IPS-18a (cell line): ENCODE measurements around the gene ZNF580.

ENCODE experiments used
- H3K27ac ChIP-seq: one replicate; pipeline ENCODE4 v1.5.1; 2013; ENCODE audit warnings: low read length
- H3K27me3 ChIP-seq: one replicate; pipeline ENCODE4 v1.6.1; 2013; ENCODE audit warnings: mild to moderate bottlenecking, low read length; ENCODE audit not compliant: control insufficient read depth, insufficient read depth
- H3K36me3 ChIP-seq: one replicate; pipeline ENCODE4 v1.6.1; 2013; ENCODE audit warnings: low read depth, low read length; ENCODE audit not compliant: control insufficient read depth
- H3K4me1 ChIP-seq: one replicate; pipeline ENCODE4 v1.6.1; 2013; ENCODE audit warnings: low read depth, low read length; ENCODE audit not compliant: control insufficient read depth
- H3K4me3 ChIP-seq: one replicate; pipeline ENCODE4 v1.5.1; 2013; ENCODE audit warnings: low read length
- H3K9ac ChIP-seq: one replicate; pipeline ENCODE4 v1.6.1; 2013; ENCODE audit warnings: mild to moderate bottlenecking, low read length, moderate library complexity
- H3K9me3 ChIP-seq: one replicate; pipeline ENCODE4 v1.6.1; 2013; ENCODE audit warnings: low read depth, low read length; ENCODE audit not compliant: control insufficient read depth

Gene ZNF580

GRCh38 chr19:55643887-55644176 lies 3.0 kb downstream of the ZNF580 start:
- Histone ChIP-seq H3K36me3 (peaks cover 14% of the 10 kb centered on the region), H3K4me1 (peaks cover 13% of the 10 kb centered on the region), H3K4me3 (peak overlapping the region; percentile 88), H3K27me3 (no peaks in the 10 kb centered on the region), H3K27ac (no peak overlapping the region), H3K9me3 (no peaks in the 10 kb centered on the region), H3K9ac (peak overlapping the region; percentile 92)

- peaks cover 13% of the 10 kb centered on the region for H3K4me1 ChIP-seq
- H3K9ac ChIP-seq: peak overlapping the region; percentile 92
- H3K27ac ChIP-seq: no peak overlapping the region
- H3K27me3 ChIP-seq: no peaks in the 10 kb centered on the region
- no peaks in the 10 kb centered on the region for H3K9me3 ChIP-seq
- peak overlapping the region; percentile 88 for H3K4me3 ChIP-seq
- H3K36me3 ChIP-seq: peaks cover 14% of the 10 kb centered on the region
Observed at GRCh38 chr19:55644191-55644833, 3.5 kb downstream of the ZNF580 start.

GRCh38 chr19:55644842-55645511 lies 4.2 kb downstream of the ZNF580 start:
- Histone ChIP-seq H3K4me3 (peak overlapping the region; percentile 88), H3K4me1 (peaks cover 13% of the 10 kb centered on the region), H3K9me3 (no peaks in the 10 kb centered on the region), H3K9ac (no peak overlapping the region), H3K27ac (no peak overlapping the region), H3K36me3 (peaks cover 14% of the 10 kb centered on the region), H3K27me3 (no peaks in the 10 kb centered on the region)

GRCh38 chr19:55645512-55645881 lies 4.7 kb downstream of the ZNF580 start:
- peaks cover 13% of the 10 kb centered on the region for H3K4me1 ChIP-seq

GRCh38 chr19:55646889-55647731 lies 6.3 kb downstream of the ZNF580 start:
- H3K4me3 ChIP-seq: peak overlapping the region; percentile 66
- H3K9me3 ChIP-seq: no peaks in the 10 kb centered on the region
- H3K27me3 ChIP-seq: no peaks in the 10 kb centered on the region
- peak overlapping the region; percentile 55 for H3K9ac ChIP-seq
- peaks cover 13% of the 10 kb centered on the region for H3K4me1 ChIP-seq
- H3K27ac ChIP-seq: no peak overlapping the region
- peaks cover 14% of the 10 kb centered on the region for H3K36me3 ChIP-seq

More at GRCh38 chr19:55645512-55645881, 4.7 kb downstream of the ZNF580 start:
- Histone ChIP-seq H3K4me3 (no peak overlapping the region), H3K9me3 (no peaks in the 10 kb centered on the region), H3K9ac (no peak overlapping the region), H3K27ac (no peak overlapping the region), H3K36me3 (peaks cover 14% of the 10 kb centered on the region), H3K27me3 (no peaks in the 10 kb centered on the region)

GRCh38 chr19:55647732-55648584 lies 7.2 kb downstream of the ZNF580 start, which contains the start of gene CCDC106:
CCDC106 (plus strand) TSS chr19:55648212; CDS start chr19:55649047, 835 bp downstream.
- Histone ChIP-seq H3K27ac (no peak within 1 kb of the TSS), H3K4me3 (peak within 1 kb of the TSS; percentile 66), H3K27me3 (no peaks in the 10 kb centered on the region), H3K9me3 (no peaks in the 10 kb centered on the region), H3K9ac (peak within 1 kb of the TSS; percentile 55), H3K4me1 (peaks cover 10% of the 10 kb centered on the region), H3K36me3 (peaks cover 14% of the 10 kb centered on the region)

GRCh38 chr19:55648585-55649267 lies 7.9 kb downstream of the ZNF580 start:
- H3K9me3 ChIP-seq: no peaks in the 10 kb centered on the region
- H3K4me1 ChIP-seq: peaks cover 6% of the 10 kb centered on the region
- H3K27ac ChIP-seq: no peak overlapping the region
- H3K9ac ChIP-seq: peak overlapping the region; percentile 55
- no peaks in the 10 kb centered on the region for H3K27me3 ChIP-seq
- peaks cover 14% of the 10 kb centered on the region for H3K36me3 ChIP-seq
- peak overlapping the region; percentile 66 for H3K4me3 ChIP-seq

GRCh38 chr19:55649268-55650125 lies 8.7 kb downstream of the ZNF580 start:
- Histone ChIP-seq H3K36me3 (peaks cover 14% of the 10 kb centered on the region), H3K27me3 (no peaks in the 10 kb centered on the region), H3K9me3 (no peaks in the 10 kb centered on the region), H3K4me1 (peaks cover 6% of the 10 kb centered on the region), H3K4me3 (no peak overlapping the region), H3K9ac (no peak overlapping the region), H3K27ac (no peak overlapping the region)

GRCh38 chr19:55650126-55650557 lies 9.3 kb downstream of the ZNF580 start:
- H3K9me3 ChIP-seq: no peaks in the 10 kb centered on the region
- peaks cover 6% of the 10 kb centered on the region for H3K4me1 ChIP-seq
- peaks cover 7% of the 10 kb centered on the region for H3K36me3 ChIP-seq
- no peaks in the 10 kb centered on the region for H3K27me3 ChIP-seq
- no peak overlapping the region for H3K4me3 ChIP-seq
- H3K9ac ChIP-seq: no peak overlapping the region
- no peak overlapping the region for H3K27ac ChIP-seq

GRCh38 chr19:55650602-55651230 lies 9.9 kb downstream of the ZNF580 start:
- H3K4me3 ChIP-seq: no peak overlapping the region
- no peak overlapping the region for H3K27ac ChIP-seq
- H3K4me1 ChIP-seq: peaks cover 6% of the 10 kb centered on the region
- H3K9me3 ChIP-seq: no peaks in the 10 kb centered on the region
- H3K9ac ChIP-seq: no peak overlapping the region
- no peaks in the 10 kb centered on the region for H3K27me3 ChIP-seq
- H3K36me3 ChIP-seq: peaks cover 2% of the 10 kb centered on the region
